ENCODE measurements around the gene COBLL1. TPM values are rescaled to one million over a fixed set of nuclear protein-coding genes. Genes with fewer than 3 reads are reported as not detected.

COBLL1 gene
- total and polyA plus RNA-seq, 2 experiments from 2014 or later: 87.3 to 146 TPM

DNA sequence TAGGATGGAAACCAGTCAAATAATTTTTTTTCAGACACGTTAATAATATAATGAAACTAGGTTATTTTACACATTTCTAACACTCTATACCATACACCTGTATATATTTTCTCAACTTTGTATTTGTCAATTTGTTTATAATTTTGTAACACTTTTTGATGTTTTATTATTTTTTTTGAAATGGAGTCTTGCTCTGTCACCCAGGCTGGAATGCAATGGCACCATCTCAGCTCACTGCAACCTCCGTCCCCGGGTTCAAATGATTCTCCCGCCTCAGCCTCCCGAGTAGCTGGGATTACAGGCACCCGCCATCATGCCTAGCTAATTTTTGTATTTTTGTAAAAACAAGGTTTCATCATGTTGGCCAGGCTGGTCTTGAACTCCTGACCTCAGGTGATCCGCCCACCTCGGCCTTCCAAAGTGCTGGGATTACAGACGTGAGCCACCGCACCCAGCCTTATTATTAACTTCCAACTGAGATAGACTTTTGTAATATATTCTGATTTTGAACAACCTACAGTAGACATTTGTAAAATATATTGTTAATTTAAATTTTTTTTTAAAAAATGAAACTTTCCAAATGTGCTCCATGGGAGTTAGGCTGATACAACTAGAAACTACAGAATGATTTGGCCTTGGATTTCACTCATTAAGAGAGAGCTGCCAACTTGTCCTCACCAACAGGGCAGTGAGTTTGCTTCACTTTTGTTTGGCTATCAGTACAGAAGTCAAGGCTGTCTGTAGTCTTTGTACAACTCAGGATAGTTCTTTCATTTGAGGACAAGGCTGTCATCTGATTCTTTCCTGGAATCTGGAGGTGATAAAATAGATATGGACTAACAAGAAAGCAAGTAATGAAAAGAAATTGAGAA lies 33.9 kb upstream of the COBLL1 start:
- H2AFZ ChIP-seq: no peak overlapping the region
- no peaks in the 10 kb centered on the region for H3K9me3 ChIP-seq (ENCODE audit: low read depth)
- no peak overlapping the region for H3K4me3 ChIP-seq
- 91% methylated on average over 10 of the region's 10 CpGs for WGBS (ENCODE audit: low lambda C conversion rate, missing lambda C conversion rate)
- H4K20me1 ChIP-seq (ENCODE audit: insufficient read depth, poor library complexity, severe bottlenecking): no peaks in the 10 kb centered on the region
- H3K36me3 ChIP-seq (replicated peaks; ENCODE audit: insufficient read depth, low read depth): no peaks in the 10 kb centered on the region
- H3K4me1 ChIP-seq (ENCODE audit: insufficient read depth): no peaks in the 10 kb centered on the region
- H3K27ac ChIP-seq: no peak overlapping the region
- no peak overlapping the region for H3K4me2 ChIP-seq
- H3K79me2 ChIP-seq: no peaks in the 10 kb centered on the region
- no peak for TF ChIP-seq EZH2phosphoT487 (IDR thresholded peaks at IDR 0.05; ENCODE audit: low read depth, severe bottlenecking, unreplicated experiment)
- no peak for TF ChIP-seq EZH2 (IDR thresholded peaks at IDR 0.05; ENCODE audit: borderline replicate concordance)
- TF ChIP-seq, protein P1, sequence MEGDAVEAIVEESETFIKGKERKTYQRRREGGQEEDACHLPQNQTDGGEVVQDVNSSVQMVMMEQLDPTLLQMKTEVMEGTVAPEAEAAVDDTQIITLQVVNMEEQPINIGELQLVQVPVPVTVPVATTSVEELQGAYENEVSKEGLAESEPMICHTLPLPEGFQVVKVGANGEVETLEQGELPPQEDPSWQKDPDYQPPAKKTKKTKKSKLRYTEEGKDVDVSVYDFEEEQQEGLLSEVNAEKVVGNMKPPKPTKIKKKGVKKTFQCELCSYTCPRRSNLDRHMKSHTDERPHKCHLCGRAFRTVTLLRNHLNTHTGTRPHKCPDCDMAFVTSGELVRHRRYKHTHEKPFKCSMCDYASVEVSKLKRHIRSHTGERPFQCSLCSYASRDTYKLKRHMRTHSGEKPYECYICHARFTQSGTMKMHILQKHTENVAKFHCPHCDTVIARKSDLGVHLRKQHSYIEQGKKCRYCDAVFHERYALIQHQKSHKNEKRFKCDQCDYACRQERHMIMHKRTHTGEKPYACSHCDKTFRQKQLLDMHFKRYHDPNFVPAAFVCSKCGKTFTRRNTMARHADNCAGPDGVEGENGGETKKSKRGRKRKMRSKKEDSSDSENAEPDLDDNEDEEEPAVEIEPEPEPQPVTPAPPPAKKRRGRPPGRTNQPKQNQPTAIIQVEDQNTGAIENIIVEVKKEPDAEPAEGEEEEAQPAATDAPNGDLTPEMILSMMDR (IDR thresholded peaks at IDR 0.05; ENCODE audit: poor library complexity): no peak
- no peaks in the 10 kb centered on the region for H3K27me3 ChIP-seq
- no peak for DNase-seq (ENCODE audit: low spot score)
- no peaks in the 10 kb centered on the region for H3K9me2 ChIP-seq (replicated peaks; ENCODE audit: insufficient read depth)

DNA sequence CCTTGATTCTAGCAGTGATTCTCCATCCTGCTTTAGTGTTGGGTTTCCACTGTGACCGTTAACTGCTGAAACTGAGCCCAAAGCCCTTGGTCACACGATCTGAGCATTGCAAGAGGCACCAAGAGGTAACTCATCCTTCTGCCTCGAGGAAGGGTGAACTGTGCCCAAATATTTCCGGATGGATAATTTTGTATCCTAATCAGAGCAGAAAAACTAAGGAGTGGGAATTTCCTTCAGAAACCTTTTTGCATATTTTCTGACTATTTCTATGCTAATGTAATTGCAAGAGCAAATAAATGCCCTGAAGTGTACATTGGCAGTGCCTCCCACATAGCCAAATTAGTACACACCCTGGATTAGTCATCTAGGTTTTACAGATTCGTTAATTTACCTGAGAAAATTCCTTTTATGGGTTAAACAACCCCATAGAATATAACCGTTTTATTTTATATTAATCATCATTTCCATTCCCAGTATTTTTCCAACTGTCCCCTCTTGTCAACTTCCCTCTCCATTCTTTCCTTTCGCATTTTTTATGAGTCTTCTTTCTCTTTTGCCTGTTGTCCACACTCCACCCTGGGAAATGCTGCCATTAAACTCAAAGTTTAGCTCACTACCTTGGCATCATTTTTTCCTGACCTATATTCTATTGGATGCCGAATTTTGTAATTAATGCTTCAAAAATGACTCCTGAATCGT lies 31.7 kb upstream of the COBLL1 start:
- WGBS (ENCODE audit: low lambda C conversion rate, missing lambda C conversion rate): 88% methylated on average over 9 of the region's 9 CpGs
- TF ChIP-seq, protein P1 (IDR thresholded peaks at IDR 0.05; ENCODE audit: poor library complexity): no peak

DNA sequence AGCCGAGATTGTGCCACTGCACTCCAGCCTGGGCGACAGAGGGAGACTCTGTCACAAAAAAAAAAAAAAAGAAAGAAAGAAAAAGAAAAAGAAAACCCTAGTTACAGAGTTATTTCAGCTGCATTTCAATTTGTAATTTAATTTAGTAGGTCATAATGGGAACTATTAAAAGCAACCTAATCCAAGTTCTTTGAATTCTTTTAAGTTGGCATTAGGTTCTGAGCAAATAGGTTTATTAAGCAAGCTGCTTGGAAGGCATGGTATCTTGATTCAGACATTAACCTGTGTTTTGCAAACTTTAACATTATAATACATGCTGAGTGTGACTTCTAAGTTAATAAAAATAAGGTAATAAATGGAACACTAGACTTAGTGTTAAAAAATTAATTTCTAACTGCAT lies 29.8 kb upstream of the COBLL1 start:
- TF ChIP-seq EZH2 (IDR thresholded peaks at IDR 0.05; ENCODE audit: borderline replicate concordance): no peak
- TF ChIP-seq, protein P1 (IDR thresholded peaks at IDR 0.05; ENCODE audit: poor library complexity): no peak
- H3K4me2 ChIP-seq: no peak overlapping the region
- no peak overlapping the region for H2AFZ ChIP-seq
- no peak overlapping the region for H3K4me3 ChIP-seq
- no peaks in the 10 kb centered on the region for H3K27me3 ChIP-seq
- WGBS (ENCODE audit: low lambda C conversion rate, missing lambda C conversion rate): 100% methylated on average over 2 of the region's 2 CpGs
- no peak for DNase-seq (ENCODE audit: low spot score)
- no peaks in the 10 kb centered on the region for H3K36me3 ChIP-seq (replicated peaks; ENCODE audit: insufficient read depth, low read depth)
- H3K9me2 ChIP-seq (replicated peaks; ENCODE audit: insufficient read depth): no peaks in the 10 kb centered on the region
- H3K9me3 ChIP-seq (ENCODE audit: low read depth): no peaks in the 10 kb centered on the region
- no peak overlapping the region for H3K27ac ChIP-seq
- H4K20me1 ChIP-seq (ENCODE audit: insufficient read depth, poor library complexity, severe bottlenecking): no peaks in the 10 kb centered on the region
- H3K4me1 ChIP-seq (ENCODE audit: insufficient read depth): no peaks in the 10 kb centered on the region
- H3K79me2 ChIP-seq: no peaks in the 10 kb centered on the region

More for the DNA sequence above, 31.7 kb upstream of the COBLL1 start:
- H3K27ac ChIP-seq: no peak overlapping the region
- no peaks in the 10 kb centered on the region for H3K9me2 ChIP-seq (replicated peaks; ENCODE audit: insufficient read depth)
- H3K4me3 ChIP-seq: no peak overlapping the region
- no peaks in the 10 kb centered on the region for H4K20me1 ChIP-seq (ENCODE audit: insufficient read depth, poor library complexity, severe bottlenecking)
- no peak overlapping the region for H3K4me2 ChIP-seq
- H3K9me3 ChIP-seq (ENCODE audit: low read depth): no peaks in the 10 kb centered on the region
- no peak for DNase-seq (ENCODE audit: low spot score)
- no peaks in the 10 kb centered on the region for H3K4me1 ChIP-seq (ENCODE audit: insufficient read depth)
- H3K79me2 ChIP-seq: no peaks in the 10 kb centered on the region
- no peak overlapping the region for H2AFZ ChIP-seq
- H3K27me3 ChIP-seq: no peaks in the 10 kb centered on the region
- no peaks in the 10 kb centered on the region for H3K36me3 ChIP-seq (replicated peaks; ENCODE audit: insufficient read depth, low read depth)

Measured in hepatocyte (in vitro differentiated cells).